GM08714 (cell line): ENCODE data around the gene BPGM.
"Not testable (repeated sequence)": the region's sequence is repeated elsewhere in the genome, so short reads cannot be mapped to it uniquely, and the experiment has no call there.

Source experiments
- H3K4me3 ChIP-seq: fragments of 200-500 bp; sonication (Bioruptor generic); 2 replicates; pipeline ENCODE4 v1.5.1; 2014; ENCODE audit warnings: mild to moderate bottlenecking, low read length, inconsistent platforms
- ZNF274 ChIP-seq: IDR thresholded peaks from 2 replicates; pipeline ENCODE4 v1.6.1; 2012; ENCODE audit warnings: mild to moderate bottlenecking, low read depth, low read length

Gene BPGM

DNA sequence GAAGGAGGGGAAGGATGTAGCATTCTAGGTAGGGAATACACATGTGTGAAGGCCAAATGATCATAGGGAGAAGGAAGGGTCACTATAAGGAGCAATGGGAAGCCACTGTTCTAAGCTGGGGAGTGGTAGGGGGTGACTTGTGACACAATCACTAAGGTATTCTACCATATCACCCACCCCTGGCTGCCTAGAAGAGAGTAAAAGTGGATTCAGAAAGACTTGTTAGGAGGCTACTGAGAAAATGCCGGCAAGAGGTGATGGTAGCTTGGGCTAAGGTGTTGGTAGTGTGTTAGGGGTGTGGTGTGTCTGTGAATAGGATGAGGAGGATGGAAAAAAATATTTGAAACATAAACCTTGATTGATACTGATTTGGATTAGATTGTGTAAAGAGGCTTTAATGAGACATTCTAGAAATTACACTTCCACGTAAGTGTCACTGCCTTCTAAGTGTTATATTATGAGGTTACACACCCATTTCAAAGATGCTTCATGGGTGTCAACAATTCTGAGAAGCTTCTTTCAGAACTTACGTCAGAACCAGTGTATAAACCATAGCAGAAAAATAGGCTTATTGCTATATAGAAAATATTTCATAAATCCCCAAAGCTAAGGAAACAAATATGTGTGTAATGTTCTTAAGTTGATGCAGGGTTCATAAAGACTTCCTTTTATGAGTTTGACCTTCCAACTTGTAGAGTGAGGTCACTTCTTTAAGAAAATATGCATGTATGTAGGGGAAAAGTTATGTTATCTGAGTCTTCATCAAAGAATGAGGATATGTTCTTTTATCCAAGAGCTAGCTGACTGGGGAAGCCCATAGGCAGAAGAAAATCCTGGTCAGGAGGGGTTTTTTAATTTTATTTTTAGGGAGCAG is 5.6 kb upstream of the BPGM start:
- no peak for TF ChIP-seq ZNF274
- no peak overlapping the region for H3K4me3 ChIP-seq

DNA sequence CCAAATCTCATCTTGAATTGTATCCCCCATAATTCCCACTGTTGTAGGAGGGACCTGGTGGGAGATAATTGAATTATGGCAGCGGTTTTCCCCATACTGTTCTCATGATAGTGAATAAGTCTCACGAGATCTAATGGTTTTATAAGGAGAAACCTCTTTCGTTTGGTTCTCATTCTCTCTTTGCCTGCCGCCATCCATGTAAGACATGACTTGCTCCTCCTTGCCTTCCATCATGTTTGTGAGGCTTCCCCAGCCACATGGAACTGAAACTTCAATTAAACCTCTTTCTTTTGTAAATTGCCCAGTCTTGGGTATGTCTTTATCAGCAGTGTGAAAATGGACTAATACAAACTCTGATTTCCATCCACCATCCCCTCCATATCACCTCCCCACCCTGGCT is 4.7 kb upstream of the BPGM start:
- not testable (repeated sequence) for H3K4me3 ChIP-seq

DNA sequence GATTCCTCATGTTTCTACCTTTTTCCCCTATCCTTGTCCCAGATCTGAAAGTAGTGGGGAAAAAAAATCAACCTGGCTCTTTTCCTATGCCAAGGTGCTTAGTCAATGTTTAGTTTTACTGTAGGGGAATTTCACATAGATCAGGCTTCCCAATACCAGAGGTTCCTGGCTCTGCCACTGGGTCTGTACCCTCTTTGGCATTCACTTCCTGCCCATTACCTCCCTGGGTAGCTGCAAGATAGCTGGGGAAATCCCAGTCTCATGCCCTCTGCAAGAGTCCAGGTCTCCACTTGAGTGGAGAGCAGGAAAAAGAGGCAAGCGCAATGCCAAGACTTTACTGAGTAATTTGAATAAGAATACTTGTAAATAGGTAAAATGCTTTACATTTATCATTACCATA is 3.5 kb upstream of the BPGM start:
- H3K4me3 ChIP-seq: no peak overlapping the region
- no peak for TF ChIP-seq ZNF274

DNA sequence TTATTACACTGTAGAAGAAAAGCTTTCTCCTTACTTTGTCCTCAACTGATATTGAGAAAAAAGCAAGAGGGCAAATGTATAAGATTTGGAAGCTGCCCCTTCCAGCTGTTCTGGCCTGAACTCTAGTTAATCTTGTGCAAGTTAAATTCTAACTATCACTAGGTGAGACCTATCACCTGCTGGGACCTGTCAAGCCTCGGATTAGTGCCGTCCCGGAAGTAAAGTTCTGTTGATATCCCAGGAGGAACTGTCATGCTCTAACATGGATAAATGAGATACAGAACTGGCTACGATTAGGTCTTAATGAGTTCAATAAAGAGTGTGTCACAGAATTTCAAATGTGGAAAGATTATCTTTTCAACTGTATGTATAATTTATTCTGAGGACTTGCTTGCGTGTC is 1.2 kb upstream of the BPGM start:
- no peak for TF ChIP-seq ZNF274
- peak overlapping the region; percentile 83 for H3K4me3 ChIP-seq

DNA sequence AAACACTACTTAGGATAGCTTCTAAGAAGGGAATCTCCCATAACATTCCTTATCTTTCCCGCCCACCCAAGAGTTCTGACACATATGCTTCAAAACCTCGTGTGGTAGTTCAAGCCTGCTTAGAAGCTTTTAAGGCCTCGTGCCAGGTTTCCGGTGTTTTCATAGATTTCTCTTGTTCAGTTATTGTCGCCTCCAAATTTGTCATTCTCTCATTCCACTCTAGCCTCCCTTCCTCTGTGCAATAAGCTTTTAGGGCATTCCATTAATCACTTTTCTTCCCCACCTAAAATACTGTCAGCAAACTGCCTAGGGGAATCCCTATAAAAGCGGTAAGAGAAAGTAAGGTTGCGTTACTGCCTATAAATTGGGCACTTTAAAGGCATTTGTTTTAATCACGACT is 718 bp upstream of the BPGM start:
- TF ChIP-seq ZNF274: no peak
- peak overlapping the region; percentile 83 for H3K4me3 ChIP-seq

DNA sequence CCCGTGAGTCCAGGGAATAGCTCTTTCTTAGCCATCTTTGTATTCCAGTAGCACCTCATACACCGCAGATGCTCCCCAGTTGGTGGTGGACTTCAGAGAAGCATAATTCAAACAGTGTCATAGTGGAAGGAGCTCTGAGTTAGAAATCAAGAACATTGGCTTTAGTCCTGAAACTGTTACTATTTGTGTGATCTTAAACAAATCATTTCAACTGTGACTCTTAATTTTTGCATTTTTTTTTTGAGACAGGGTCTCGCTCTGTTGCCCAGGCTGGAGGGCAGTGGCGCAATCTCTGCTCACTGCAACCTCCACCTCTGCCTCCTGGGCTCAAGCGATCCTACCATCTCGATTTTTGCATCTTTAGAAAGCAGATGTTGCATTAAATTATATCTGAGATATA is 1.8 kb downstream of the BPGM start:
- H3K4me3 ChIP-seq: peak overlapping the region; percentile 81; the same call in 1 of the 2 replicates
- TF ChIP-seq ZNF274: no peak

DNA sequence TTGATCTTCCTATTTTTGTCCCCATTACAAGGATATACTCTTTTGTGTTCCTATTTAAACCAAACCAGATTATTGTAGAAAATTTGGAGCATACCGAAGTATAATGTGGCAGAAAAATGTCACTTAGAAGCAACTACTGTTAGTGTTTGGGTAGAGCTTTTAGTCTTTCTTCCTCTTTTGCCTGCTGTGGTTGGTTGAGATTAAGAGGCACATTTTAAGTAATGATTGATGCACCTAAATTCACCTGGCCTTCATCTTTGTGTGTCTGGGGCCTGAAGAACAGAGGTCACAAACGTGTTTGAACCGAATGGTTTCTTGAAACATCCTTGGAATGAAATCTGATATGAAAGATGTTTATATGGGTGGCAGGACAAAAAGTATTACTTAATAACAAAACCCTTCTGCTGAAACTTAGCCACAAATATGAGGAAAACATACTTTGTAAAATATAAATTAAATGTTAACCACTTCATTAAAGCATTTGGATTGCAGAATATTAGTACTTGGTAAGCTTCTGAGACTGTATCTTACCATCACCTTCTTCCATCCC is 2.6 kb downstream of the BPGM start:
- H3K4me3 ChIP-seq: no peak overlapping the region
- no peak for TF ChIP-seq ZNF274

DNA sequence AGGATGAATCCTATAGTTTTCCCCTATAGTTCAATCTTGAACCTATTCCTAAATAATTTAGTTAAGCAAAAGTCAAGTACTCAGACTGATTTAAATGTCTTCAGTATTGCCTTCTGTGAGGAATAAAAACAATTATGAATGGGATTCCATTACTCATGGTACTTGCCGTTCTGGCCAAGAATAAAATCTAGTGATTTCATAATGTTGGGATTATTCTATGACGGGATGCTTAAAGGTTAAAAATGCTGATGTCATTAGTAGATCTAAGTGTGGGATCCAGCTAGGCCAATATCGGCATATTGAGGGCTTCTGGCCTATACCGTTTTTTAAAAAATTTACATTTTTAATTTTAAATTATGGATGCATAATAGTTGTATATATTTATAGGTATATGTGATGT is 5.3 kb downstream of the BPGM start:
- no peak overlapping the region for H3K4me3 ChIP-seq
- no peak for TF ChIP-seq ZNF274

DNA sequence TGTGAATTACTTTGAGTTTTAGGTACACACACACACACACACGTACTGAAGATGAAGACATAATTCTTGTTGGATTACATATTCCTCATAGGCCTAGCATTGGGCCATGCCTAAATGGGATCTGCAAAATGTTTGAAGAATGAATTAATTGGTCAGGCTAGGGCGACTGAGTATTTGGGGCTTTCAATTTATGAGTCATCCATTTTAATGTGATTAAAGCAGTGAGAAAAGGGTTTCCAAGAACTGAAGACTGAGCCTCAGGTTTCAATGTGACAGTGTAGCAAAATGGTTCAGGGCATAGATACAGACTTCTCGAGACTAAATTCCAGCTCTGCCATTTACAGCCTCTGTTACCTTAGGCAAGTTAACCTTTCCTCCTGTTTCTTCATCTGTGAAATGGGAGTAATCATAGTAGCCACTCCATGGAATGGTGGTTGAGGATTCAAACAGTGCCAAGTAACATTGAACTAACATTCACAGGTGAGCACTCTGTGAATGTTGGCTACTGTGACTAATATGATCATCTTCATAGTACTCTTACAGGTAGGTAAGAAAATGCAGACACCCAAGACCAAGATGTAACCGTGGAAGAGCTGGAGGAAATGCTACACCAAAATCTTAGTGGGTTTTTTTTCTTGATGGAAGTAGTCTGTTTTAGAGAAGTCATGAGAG is 7.6 kb downstream of the BPGM start:
- H3K4me3 ChIP-seq: no peak overlapping the region
- no peak for TF ChIP-seq ZNF274

DNA sequence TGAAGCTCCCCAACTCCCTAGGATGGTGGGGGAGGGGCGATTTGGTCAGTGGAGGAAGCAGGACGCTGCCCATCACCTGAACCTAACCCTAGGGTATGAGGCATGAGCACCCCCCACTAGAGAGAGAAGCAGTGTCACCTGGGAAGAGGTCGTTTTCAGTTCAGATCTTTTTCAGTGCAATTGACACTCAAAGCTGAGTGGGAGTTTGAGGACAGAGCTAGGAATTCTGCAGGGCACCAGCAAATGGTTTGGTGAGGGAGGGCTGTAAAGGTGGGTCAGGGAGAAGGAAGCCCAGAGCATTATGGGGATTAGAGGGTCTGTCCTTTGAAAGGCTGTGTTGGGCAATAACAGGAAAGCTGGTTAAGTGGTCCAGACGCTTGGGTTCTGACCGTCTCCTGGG is 10.9 kb downstream of the BPGM start:
- no peak for TF ChIP-seq ZNF274
- H3K4me3 ChIP-seq: no peak overlapping the region

DNA sequence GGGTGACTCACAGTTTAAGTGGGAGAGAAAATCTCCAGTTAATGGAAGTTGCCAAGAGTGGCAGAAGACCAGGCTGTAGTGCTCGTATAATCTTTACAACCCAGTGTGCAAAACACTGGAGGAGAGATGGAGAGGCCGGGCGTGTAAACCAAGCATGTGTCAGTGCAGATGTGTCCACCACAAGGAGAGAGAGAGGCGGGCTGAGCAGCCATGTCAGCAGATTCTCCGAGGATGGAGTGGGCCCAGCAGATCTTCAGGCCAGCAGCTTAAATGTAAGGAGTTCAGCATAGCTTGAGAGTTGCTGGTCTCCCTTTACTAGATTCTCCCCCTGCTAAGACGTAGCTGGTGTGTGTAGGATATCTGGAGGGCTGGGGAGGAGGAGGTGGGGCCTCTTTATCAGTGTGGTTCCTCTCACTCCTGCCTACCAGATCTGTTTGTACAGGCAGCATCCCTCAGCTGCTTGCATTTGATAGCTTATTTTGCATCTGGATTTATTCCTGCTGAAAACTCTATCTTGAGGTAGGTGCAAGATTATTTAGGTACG is 13.7 kb downstream of the BPGM start:
- H3K4me3 ChIP-seq: no peak overlapping the region
- no peak for TF ChIP-seq ZNF274

DNA sequence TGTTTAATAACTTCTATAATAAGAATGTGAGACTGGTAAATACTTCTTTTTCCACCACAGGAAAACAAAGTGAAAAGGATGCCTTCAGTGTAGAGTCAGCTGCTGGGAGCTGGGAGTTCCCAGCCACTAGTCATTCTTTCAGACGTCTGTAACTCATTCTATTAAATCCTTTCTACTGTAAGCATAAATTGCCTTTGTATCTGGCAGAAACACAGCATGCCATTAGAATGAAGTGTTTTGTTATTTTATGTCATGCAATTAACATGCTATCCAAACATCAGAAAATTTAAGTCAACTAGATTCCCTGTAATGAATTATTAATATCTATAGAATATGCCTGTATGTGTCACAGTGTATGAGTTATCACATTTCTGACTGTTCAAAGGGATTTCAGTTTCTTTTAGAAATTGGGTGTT is 14.3 kb downstream of the BPGM start:
- no peak overlapping the region for H3K4me3 ChIP-seq
- no peak for TF ChIP-seq ZNF274

DNA sequence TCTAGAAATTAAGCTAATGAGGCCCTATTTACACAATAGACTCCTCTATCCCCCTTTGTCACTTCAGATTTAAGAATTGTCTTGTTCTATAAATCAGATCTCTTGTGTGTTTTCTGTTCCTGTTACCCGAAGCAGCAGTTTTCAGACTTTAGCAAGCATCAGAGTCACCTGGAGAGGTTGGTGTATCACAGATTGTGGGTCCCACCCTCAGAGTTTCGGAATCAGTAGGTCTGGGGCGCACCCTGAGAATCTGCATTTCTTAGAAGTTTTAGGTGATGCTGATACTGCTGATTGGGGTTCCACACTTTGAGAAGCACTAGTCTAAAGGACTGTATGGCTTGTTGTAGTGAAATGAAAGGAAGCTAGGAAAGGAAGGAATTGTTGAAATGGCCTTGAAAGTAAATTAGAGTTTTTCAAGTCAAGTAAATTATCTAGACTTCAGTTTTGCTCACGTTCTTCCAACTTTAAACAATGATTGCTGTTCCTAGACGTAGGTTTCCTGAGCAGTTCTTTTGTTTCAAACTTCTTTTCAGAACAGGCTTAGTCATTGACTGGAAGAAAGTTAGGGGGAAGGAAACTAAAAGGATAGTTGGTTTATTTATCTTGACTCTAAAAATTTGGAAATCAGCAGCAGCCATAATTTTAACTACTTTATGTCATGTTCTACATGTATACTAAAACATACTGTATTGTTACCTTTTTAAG is 15.7 kb downstream of the BPGM start:
- no peak overlapping the region for H3K4me3 ChIP-seq
- TF ChIP-seq ZNF274: no peak

DNA sequence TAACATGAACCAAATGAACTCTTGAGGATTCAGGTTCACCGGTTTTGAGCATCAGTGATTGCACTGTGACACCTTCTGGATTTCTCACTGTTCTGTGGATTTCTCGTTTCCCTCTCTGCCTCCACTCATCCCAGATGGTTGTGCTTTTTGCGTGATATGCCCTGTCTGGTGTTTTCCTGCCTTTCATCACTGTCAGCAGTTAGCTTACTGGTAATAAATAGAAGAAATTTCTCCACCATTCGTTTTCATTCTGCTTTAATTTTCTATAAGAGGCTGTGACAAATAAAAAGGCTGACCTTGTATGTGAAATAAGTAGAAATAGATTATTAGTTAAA is 16.2 kb downstream of the BPGM start:
- no peak for TF ChIP-seq ZNF274
- no peak overlapping the region for H3K4me3 ChIP-seq

DNA sequence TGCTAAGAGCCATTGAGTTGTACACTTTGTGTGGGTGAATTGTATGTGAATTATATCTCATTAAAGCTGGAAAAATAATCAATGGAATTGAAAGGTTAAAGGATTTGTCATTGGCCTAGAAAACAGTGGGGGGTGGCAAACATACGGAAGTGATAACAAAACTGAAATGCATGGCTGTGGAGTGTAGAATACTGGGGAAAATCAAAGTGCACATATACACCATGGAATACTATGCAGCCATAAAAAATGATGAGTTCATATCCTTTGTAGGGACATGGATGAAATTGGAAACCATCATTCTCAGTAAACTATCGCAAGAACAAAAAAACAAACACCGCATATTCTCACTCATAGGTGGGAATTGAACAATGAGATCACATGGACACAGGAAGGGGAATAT is 18.4 kb downstream of the BPGM start:
- not testable (repeated sequence) for H3K4me3 ChIP-seq
